ENCODE data around the gene FBXL3. TPM values are rescaled to one million over a fixed set of nuclear protein-coding genes. Genes with fewer than 3 reads are reported as not detected.
A peak's percentile ranks its signal among the peaks of the same experiment; 100 is the strongest.

FBXL3 gene
- total and polyA plus RNA-seq, 2 of the 8 experiments (the other 6 are each of a cell fraction or from before 2014, with no cell fraction given) = 4.9 to 14.9 TPM

- TF ChIP-seq NANOG (IDR thresholded peaks at IDR 0.05; ENCODE audit: insufficient read depth, low read depth, low read length, poor library complexity, severe bottlenecking) (no peak), ATF2 (IDR thresholded peaks at IDR 0.05; ENCODE audit: low read length) (no peak), POLR2AphosphoS5 (IDR thresholded peaks at IDR 0.05; ENCODE audit: low read depth, low read length) (peak; percentile 90), FOSL1 (IDR thresholded peaks at IDR 0.05; ENCODE audit: insufficient read depth, low read depth, low read length) (peak; percentile 27; the same call in 1 of the 2 replicates), TAF7 (optimal IDR thresholded peaks at IDR 0.05; ENCODE audit: borderline replicate concordance, low read depth, low read length) (peak; percentile 65), SP4 (IDR thresholded peaks at IDR 0.05; ENCODE audit: low read length) (no peak), MAX (IDR thresholded peaks at IDR 0.05) (peak; percentile 81), POU5F1 (IDR thresholded peaks at IDR 0.05; ENCODE audit: low read depth, low read length) (no peak), CBX8 (IDR thresholded peaks at IDR 0.05; ENCODE audit: borderline replicate concordance, low read depth, low read length) (no peak), YY1 (IDR thresholded peaks at IDR 0.05; ENCODE audit: low read depth, low read length) (peak; percentile 57; the same call in 1 of the 2 replicates), ZNF274 (IDR thresholded peaks at IDR 0.05; ENCODE audit: borderline replicate concordance, extremely low read depth, low read length) (no peak), RNF2 (IDR thresholded peaks at IDR 0.05; ENCODE audit: borderline replicate concordance, low read depth, low read length, missing control alignments, poor library complexity, severe bottlenecking) (no peak), RAD21 (IDR thresholded peaks at IDR 0.05 in 1 of 2, conservative IDR thresholded peaks at IDR 0.05 in 1 of 2; ENCODE audit: low read depth in 2 of 2, low read length in 2 of 2) (peak in 1 of 2 experiments; percentile 8; a peak in 1 of 4 replicates), USF2 (IDR thresholded peaks at IDR 0.05; ENCODE audit: low read length) (no peak; the same call in 1 of the 2 replicates), E2F6 (IDR thresholded peaks at IDR 0.05) (0 out of 2 replicates have a peak, but pooled peaks have one; percentile 46), RFX5 (IDR thresholded peaks at IDR 0.05; ENCODE audit: borderline replicate concordance, low read depth, low read length) (no peak), JUN (IDR thresholded peaks at IDR 0.05; ENCODE audit: low read depth, low read length) (no peak), SUZ12 (IDR thresholded peaks at IDR 0.05; ENCODE audit: low read length) (no peak), SRF (IDR thresholded peaks at IDR 0.05; ENCODE audit: low read depth, low read length) (peak; percentile 66)
Measured at GRCh38 chr13:76991796-76992547, 35.0 kb downstream of the FBXL3 start, which contains the start of gene CLN5 (continued).
